ENCODE measurements around the gene PRKCZ.
A peak's percentile ranks its signal among the peaks of the same experiment; 100 is the strongest.
"Not testable (repeated sequence)": the region's sequence is repeated elsewhere in the genome, so short reads cannot be mapped to it uniquely, and the experiment has no call there.

PRKCZ gene

GRCh38 chr1:2137257-2138121 lies 87.3 kb downstream of the PRKCZ start:
- no peak for DNase-seq

GRCh38 chr1:2139156-2139555 lies 88.9 kb downstream of the PRKCZ start:
- DNase-seq = not testable (repeated sequence)

- DNase-seq = no peak
These were observed 90.8 kb downstream of the PRKCZ start for GRCh38 chr1:2141025-2141424.

GRCh38 chr1:2143814-2144500 lies 93.7 kb downstream of the PRKCZ start:
- no peak for DNase-seq

- DNase-seq = no peak
These were observed 94.4 kb downstream of the PRKCZ start for GRCh38 chr1:2144501-2145090.

- no peak for DNase-seq
These were observed 96.0 kb downstream of the PRKCZ start for GRCh38 chr1:2145946-2146835.

- DNase-seq = no peak
These were observed 96.8 kb downstream of the PRKCZ start for GRCh38 chr1:2146836-2147517.

GRCh38 chr1:2147869-2148268 lies 97.7 kb downstream of the PRKCZ start:
- DNase-seq = not testable (repeated sequence)

GRCh38 chr1:2148691-2149090 lies 98.5 kb downstream of the PRKCZ start:
- DNase-seq = peak; percentile 60

GRCh38 chr1:2150801-2151200 lies 100.6 kb downstream of the PRKCZ start:
- no peak for DNase-seq

GRCh38 chr1:2151252-2151651 lies 101.0 kb downstream of the PRKCZ start:
- DNase-seq = peak; percentile 78

- DNase-seq = no peak
These were observed 101.7 kb downstream of the PRKCZ start for GRCh38 chr1:2151911-2152310.

GRCh38 chr1:2152954-2153353 lies 102.7 kb downstream of the PRKCZ start:
- no peak for DNase-seq

GRCh38 chr1:2154022-2154421 lies 103.8 kb downstream of the PRKCZ start:
- DNase-seq = no peak

GRCh38 chr1:2155147-2155598 lies 105.0 kb downstream of the PRKCZ start:
- no peak for DNase-seq

GRCh38 chr1:2155788-2156187 lies 105.6 kb downstream of the PRKCZ start:
- no peak for DNase-seq

- no peak for DNase-seq
These were observed 106.7 kb downstream of the PRKCZ start for GRCh38 chr1:2156866-2157265.

GRCh38 chr1:2157856-2158255 lies 107.6 kb downstream of the PRKCZ start:
- DNase-seq = no peak

GRCh38 chr1:2158272-2158671 lies 108.1 kb downstream of the PRKCZ start:
- no peak for DNase-seq

- DNase-seq = no peak
These were observed 108.9 kb downstream of the PRKCZ start for GRCh38 chr1:2159124-2159523.

- DNase-seq = no peak
These were observed 110.5 kb downstream of the PRKCZ start for GRCh38 chr1:2160451-2161300.
